ENCODE results near the gene AVPR2. TPM values are rescaled to one million over a fixed set of nuclear protein-coding genes. Genes with fewer than 3 reads are reported as not detected.

The AVPR2 gene
- total and polyA plus RNA-seq, 4 donors: 0.51 to 2.5 (median 0.84) TPM

DNA sequence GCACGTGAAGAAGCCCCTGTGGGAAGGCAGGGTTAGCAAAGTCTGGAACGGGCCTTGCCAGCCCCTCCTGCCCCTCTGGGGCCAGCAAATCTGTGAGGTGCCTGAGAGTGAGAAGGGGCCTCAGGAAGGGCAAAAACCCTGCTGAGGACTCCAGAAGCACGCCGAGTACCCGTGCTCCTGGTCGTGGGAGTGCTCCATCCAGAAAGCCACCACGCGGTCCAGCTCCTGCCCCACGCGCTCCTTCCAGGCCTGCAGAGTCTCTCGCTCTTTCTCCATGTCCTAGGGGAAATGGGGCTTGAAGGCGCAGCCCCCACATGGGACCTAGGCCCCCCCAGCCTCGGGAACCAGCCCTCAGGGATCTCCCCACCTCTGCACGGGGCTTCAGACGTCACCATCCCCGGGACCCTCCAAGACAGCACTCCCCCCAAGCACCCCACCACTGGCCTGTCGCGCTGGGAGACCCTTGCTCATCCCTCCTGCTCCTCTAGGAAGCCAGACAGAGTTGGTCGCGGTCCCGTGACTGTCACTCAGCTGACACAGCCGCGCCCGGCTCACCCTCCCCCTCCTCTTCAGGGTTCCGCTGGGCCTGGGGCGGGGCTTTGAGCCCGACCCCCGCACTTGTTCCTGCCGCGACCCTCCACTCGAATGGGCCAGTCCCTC is 39.8 kb downstream of the AVPR2 start, which contains the start of gene RENBP:
TSS of gene RENBP (minus strand) at position 504 of the 660 bp plus-strand sequence. CDS start at position 471, 33 bp downstream.
- TF ChIP-seq, protein P1, sequence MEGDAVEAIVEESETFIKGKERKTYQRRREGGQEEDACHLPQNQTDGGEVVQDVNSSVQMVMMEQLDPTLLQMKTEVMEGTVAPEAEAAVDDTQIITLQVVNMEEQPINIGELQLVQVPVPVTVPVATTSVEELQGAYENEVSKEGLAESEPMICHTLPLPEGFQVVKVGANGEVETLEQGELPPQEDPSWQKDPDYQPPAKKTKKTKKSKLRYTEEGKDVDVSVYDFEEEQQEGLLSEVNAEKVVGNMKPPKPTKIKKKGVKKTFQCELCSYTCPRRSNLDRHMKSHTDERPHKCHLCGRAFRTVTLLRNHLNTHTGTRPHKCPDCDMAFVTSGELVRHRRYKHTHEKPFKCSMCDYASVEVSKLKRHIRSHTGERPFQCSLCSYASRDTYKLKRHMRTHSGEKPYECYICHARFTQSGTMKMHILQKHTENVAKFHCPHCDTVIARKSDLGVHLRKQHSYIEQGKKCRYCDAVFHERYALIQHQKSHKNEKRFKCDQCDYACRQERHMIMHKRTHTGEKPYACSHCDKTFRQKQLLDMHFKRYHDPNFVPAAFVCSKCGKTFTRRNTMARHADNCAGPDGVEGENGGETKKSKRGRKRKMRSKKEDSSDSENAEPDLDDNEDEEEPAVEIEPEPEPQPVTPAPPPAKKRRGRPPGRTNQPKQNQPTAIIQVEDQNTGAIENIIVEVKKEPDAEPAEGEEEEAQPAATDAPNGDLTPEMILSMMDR (IDR thresholded peaks at IDR 0.05; ENCODE audit: control extremely low read depth, extremely low read depth): no peak
- peak within 1 kb of the TSS; percentile 43 to 49 for H3K27ac ChIP-seq (ENCODE audit: low read depth in 1 of 2, low read length in 1 of 2)
- DNase-seq (no peak), ATAC-seq (ENCODE audit: insufficient read depth, low FRiP score) (no peak)
- no peaks in the 10 kb centered on the region for H3K27me3 ChIP-seq (ENCODE audit: control insufficient read depth in 3 of 3, insufficient read depth in 3 of 3, low read length in 2 of 3)
- peak within 1 kb of the TSS; percentile 44 for H3K4me3 ChIP-seq
- no peaks in the 10 kb centered on the region for H3K9me3 ChIP-seq (ENCODE audit: control insufficient read depth in 4 of 4, insufficient read depth in 3 of 4, low read length in 3 of 4)
- peaks cover 0 to 10% (median 2%) of the 10 kb centered on the region in 4 donors for H3K36me3 ChIP-seq (ENCODE audit: control insufficient read depth in 4 of 4, insufficient read depth in 4 of 4, low read length in 4 of 4)
- WGBS, 2 donors: 27 to 33% methylated on average over 15 to 31 of the region's 31 CpGs
- H3K4me1 ChIP-seq (ENCODE audit: control insufficient read depth in 5 of 5, insufficient read depth in 5 of 5, low read length in 5 of 5): peaks cover 0 to 6% (median 3%) of the 10 kb centered on the region in 5 donors
- H3K9ac ChIP-seq (ENCODE audit: insufficient read depth in 1 of 2, low read length in 2 of 2): no peak within 1 kb of the TSS

GRCh38 chrX:153944800-153945150 is 40.3 kb downstream of the AVPR2 start:
- peak overlapping the region in 1 of 2 donors; percentile 49 for H3K27ac ChIP-seq (ENCODE audit: low read depth in 1 of 2, low read length in 1 of 2)
- no peaks in the 10 kb centered on the region for H3K9me3 ChIP-seq (ENCODE audit: control insufficient read depth in 4 of 4, insufficient read depth in 3 of 4, low read length in 3 of 4)
- ATAC-seq (ENCODE audit: insufficient read depth, low FRiP score) (no peak), DNase-seq (no peak)
- no peak overlapping the region for H3K9ac ChIP-seq (ENCODE audit: insufficient read depth in 1 of 2, low read length in 2 of 2)
- H3K27me3 ChIP-seq (ENCODE audit: control insufficient read depth in 3 of 3, insufficient read depth in 3 of 3, low read length in 2 of 3): no peaks in the 10 kb centered on the region
- TF ChIP-seq, protein P1 (IDR thresholded peaks at IDR 0.05; ENCODE audit: control extremely low read depth, extremely low read depth): no peak
- no peak overlapping the region for H3K4me3 ChIP-seq
- peaks cover 3 to 14% (median 4%) of the 10 kb centered on the region in 4 donors for H3K36me3 ChIP-seq (ENCODE audit: control insufficient read depth in 4 of 4, insufficient read depth in 4 of 4, low read length in 4 of 4)
- H3K4me1 ChIP-seq (ENCODE audit: control insufficient read depth in 5 of 5, insufficient read depth in 5 of 5, low read length in 5 of 5): peaks cover 0 to 11% (median 5%) of the 10 kb centered on the region in 5 donors
- WGBS, 2 donors: 39 to 59% methylated on average over 5 to 6 of the region's 6 CpGs

GRCh38 chrX:153945956-153946943 is 41.8 kb downstream of the AVPR2 start:
- DNase-seq: no peak
- ATAC-seq (ENCODE audit: insufficient read depth, low FRiP score): no peak
- peaks cover 3 to 22% (median 10%) of the 10 kb centered on the region in 4 donors for H3K36me3 ChIP-seq (ENCODE audit: control insufficient read depth in 4 of 4, insufficient read depth in 4 of 4, low read length in 4 of 4)
- 78 to 88% methylated on average over 19 to 24 of the region's 24 CpGs for WGBS, 2 donors
- H3K4me3 ChIP-seq: no peak overlapping the region
- H3K27me3 ChIP-seq (ENCODE audit: control insufficient read depth in 3 of 3, insufficient read depth in 3 of 3, low read length in 2 of 3): no peaks in the 10 kb centered on the region
- TF ChIP-seq, protein P1 (IDR thresholded peaks at IDR 0.05; ENCODE audit: control extremely low read depth, extremely low read depth): no peak
- H3K27ac ChIP-seq (ENCODE audit: low read depth in 1 of 2, low read length in 1 of 2): no peak overlapping the region
- H3K9me3 ChIP-seq (ENCODE audit: control insufficient read depth in 4 of 4, insufficient read depth in 3 of 4, low read length in 3 of 4): peaks cover 0 to 2% (median 0%) of the 10 kb centered on the region in 4 donors
- H3K4me1 ChIP-seq (ENCODE audit: control insufficient read depth in 5 of 5, insufficient read depth in 5 of 5, low read length in 5 of 5): peaks cover 0 to 13% (median 6%) of the 10 kb centered on the region in 5 donors
- no peak overlapping the region for H3K9ac ChIP-seq (ENCODE audit: insufficient read depth in 1 of 2, low read length in 2 of 2)

Measured in lung (tissue), 12 donors.